Measurements from ENCODE around the gene EFNA4. TPM values are rescaled to one million over a fixed set of nuclear protein-coding genes. Genes with fewer than 3 reads are reported as not detected.

Gene EFNA4
- total RNA-seq, 1 experiment from 2014 or later: 8.0 TPM

- intact Hi-C loops (cut with micrococcal nuclease; ENCODE audit: unreplicated experiment) (loop anchor here (2.0 to 5.0 kb wide), 2 partner anchors 35 to 77 kb away; partner anchors contain the start of gene EFNA1), in situ Hi-C loops (cut with HindIII; ENCODE audit: low pct_unique_long_range_greater_than_20kb, low sequenced_read_pairs) (no loop called here)
- peaks cover 16% of the 10 kb centered on the region; the same call in 1 of the 2 replicates for H3K4me1 ChIP-seq (ENCODE audit: control insufficient read depth, insufficient read depth, low read length)
- TF ChIP-seq, protein P1, sequence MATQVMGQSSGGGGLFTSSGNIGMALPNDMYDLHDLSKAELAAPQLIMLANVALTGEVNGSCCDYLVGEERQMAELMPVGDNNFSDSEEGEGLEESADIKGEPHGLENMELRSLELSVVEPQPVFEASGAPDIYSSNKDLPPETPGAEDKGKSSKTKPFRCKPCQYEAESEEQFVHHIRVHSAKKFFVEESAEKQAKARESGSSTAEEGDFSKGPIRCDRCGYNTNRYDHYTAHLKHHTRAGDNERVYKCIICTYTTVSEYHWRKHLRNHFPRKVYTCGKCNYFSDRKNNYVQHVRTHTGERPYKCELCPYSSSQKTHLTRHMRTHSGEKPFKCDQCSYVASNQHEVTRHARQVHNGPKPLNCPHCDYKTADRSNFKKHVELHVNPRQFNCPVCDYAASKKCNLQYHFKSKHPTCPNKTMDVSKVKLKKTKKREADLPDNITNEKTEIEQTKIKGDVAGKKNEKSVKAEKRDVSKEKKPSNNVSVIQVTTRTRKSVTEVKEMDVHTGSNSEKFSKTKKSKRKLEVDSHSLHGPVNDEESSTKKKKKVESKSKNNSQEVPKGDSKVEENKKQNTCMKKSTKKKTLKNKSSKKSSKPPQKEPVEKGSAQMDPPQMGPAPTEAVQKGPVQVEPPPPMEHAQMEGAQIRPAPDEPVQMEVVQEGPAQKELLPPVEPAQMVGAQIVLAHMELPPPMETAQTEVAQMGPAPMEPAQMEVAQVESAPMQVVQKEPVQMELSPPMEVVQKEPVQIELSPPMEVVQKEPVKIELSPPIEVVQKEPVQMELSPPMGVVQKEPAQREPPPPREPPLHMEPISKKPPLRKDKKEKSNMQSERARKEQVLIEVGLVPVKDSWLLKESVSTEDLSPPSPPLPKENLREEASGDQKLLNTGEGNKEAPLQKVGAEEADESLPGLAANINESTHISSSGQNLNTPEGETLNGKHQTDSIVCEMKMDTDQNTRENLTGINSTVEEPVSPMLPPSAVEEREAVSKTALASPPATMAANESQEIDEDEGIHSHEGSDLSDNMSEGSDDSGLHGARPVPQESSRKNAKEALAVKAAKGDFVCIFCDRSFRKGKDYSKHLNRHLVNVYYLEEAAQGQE (IDR thresholded peaks at IDR 0.05; ENCODE audit: insufficient read depth in 1 of 2, low read depth in 2 of 2, low read length in 1 of 2): no peak
- TF ChIP-seq CTCF (IDR thresholded peaks at IDR 0.05) (no peak), SIN3A (IDR thresholded peaks at IDR 0.05; ENCODE audit: borderline replicate concordance, insufficient read depth, low read depth, low read length) (no peak), TCF7L2 (IDR thresholded peaks at IDR 0.05; ENCODE audit: low read depth, low read length) (no peak), POLR2AphosphoS5 (IDR thresholded peaks at IDR 0.05; ENCODE audit: low read depth, low read length) (no peak)
- no TSS peak for BruUV-seq (replicated peaks)
- no peaks in the 10 kb centered on the region for H3K9me3 ChIP-seq (ENCODE audit: control insufficient read depth, insufficient read depth, low read depth, low read length)
- no peak overlapping the region for H3K4me3 ChIP-seq (ENCODE audit: low read depth in 2 of 2, low read length in 2 of 2)
- H3K27ac ChIP-seq (ENCODE audit: low read length): no peak overlapping the region
- ATAC-seq: no peak
- DNase-seq (ENCODE audit: low read depth, low spot score): no peak
- H3K36me3 ChIP-seq (ENCODE audit: control insufficient read depth, insufficient read depth, low read length): no peaks in the 10 kb centered on the region
- POLR2A ChIA-PET: no interaction called here
- CTCF ChIA-PET: interaction anchor here (0.6 to 2.0 kb wide), 6 partner anchors 13 to 81 kb away, joined by 3 to 27 read pairs (median 8); partner anchors contain the start of genes KRTCAP2 and SLC50A1
- peaks cover 2% of the 10 kb centered on the region; the same call in 1 of the 2 replicates for H3K27me3 ChIP-seq (ENCODE audit: control insufficient read depth, insufficient read depth, low read length)
Observed at GRCh38 chr1:155092131-155092530, 28.6 kb downstream of the EFNA4 start.

DNA sequence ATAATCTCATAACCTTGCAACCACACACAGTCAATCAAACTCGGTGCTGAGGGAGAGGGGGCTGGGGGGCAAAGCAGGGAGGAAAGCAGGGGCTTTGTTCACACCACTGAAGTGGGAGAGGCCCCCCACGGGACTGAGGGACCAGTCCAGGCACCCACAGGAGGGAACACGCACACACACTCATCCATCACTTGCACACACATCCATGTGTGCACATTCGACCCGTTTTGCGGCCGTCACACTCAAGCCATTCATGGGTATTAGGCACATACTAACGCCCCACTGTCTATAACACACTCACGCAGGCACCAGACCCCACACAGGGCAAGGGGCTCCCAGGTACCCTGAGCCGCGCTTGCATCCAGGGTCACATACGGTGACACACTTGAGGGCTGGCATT lies 29.1 kb downstream of the EFNA4 start:
- intact Hi-C loops (cut with micrococcal nuclease; ENCODE audit: unreplicated experiment): loop anchor here (2.0 to 5.0 kb wide), 2 partner anchors 35 to 76 kb away; partner anchors contain the start of gene EFNA1
- no peak overlapping the region for H3K27ac ChIP-seq (ENCODE audit: low read length)
- in situ Hi-C loops (cut with HindIII; ENCODE audit: low pct_unique_long_range_greater_than_20kb, low sequenced_read_pairs): no loop called here
- no peak for DNase-seq (ENCODE audit: low read depth, low spot score)
- H3K9me3 ChIP-seq (ENCODE audit: control insufficient read depth, insufficient read depth, low read depth, low read length): no peaks in the 10 kb centered on the region
- ATAC-seq: no peak
- H3K4me3 ChIP-seq (ENCODE audit: low read depth in 2 of 2, low read length in 2 of 2): no peak overlapping the region
- CTCF ChIA-PET: interaction anchor here (1.8 to 2.0 kb wide), 2 partner anchors 76 to 80 kb away, joined by 15 to 27 read pairs; partner anchors contain the start of gene KRTCAP2
- no TSS peak for BruUV-seq (replicated peaks)
- peaks cover 2% of the 10 kb centered on the region; the same call in 1 of the 2 replicates for H3K27me3 ChIP-seq (ENCODE audit: control insufficient read depth, insufficient read depth, low read length)
- no peaks in the 10 kb centered on the region for H3K36me3 ChIP-seq (ENCODE audit: control insufficient read depth, insufficient read depth, low read length)
- no peak for TF ChIP-seq POLR2AphosphoS5 (IDR thresholded peaks at IDR 0.05; ENCODE audit: low read depth, low read length)
- no peak for TF ChIP-seq CTCF (IDR thresholded peaks at IDR 0.05)
- TF ChIP-seq TCF7L2 (IDR thresholded peaks at IDR 0.05; ENCODE audit: low read depth, low read length): no peak
- TF ChIP-seq, protein P1 (IDR thresholded peaks at IDR 0.05; ENCODE audit: insufficient read depth in 1 of 2, low read depth in 2 of 2, low read length in 1 of 2): no peak
- no peak for TF ChIP-seq SIN3A (IDR thresholded peaks at IDR 0.05; ENCODE audit: borderline replicate concordance, insufficient read depth, low read depth, low read length)
- POLR2A ChIA-PET: no interaction called here
- peaks cover 16% of the 10 kb centered on the region; the same call in 1 of the 2 replicates for H3K4me1 ChIP-seq (ENCODE audit: control insufficient read depth, insufficient read depth, low read length)
